Measurements from ENCODE around the gene ZNF595. TPM values are rescaled to one million over a fixed set of nuclear protein-coding genes. Genes with fewer than 3 reads are reported as not detected.

Gene ZNF595
- total RNA-seq, 4 donors from 2014 or later, result 29.7 to 37.3 (median 33.4) TPM

DNA sequence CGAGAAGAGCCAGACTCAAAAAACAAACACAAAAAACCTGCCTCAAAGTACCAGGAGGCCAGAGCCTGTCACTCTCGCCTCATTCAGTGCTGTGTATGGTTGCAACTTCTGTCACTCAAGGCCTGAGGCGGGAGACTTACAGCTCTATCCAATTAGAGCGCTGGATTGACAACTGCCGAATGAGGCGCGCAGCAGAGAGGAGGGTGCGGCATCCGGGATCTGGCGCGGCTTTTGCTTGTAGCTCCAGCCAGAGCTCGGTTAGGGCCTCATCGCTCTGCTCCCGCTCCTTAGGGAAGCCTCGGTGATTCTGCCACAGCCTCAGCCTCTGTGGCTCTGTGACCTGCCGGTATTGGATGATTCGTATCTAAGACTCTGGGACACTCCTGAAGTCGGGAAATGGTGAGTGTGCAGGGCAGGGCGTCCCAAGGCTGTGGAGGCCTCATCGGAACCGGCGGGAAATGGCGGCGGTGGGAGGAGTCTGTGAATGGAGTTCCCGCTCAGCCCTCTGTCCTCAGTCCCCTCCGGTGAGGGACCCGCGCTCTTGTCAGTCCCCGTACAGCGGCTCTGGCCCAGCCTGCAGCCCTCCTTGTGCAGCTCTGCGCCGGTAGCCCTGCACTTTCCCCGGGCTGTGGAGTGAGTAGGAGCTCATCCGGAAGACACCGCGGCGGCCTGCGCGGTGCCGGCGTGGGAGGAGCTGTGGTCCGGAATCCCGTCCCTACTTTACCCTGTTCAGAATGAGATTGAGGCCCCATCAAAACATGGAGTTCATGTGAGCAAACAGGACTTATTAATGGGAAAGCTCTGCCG lies 71.4 kb downstream of the ZNF595 start, which contains the start of gene ZNF718:
ZNF718 (plus strand) TSS at position 227 of the 807 bp plus-strand sequence; CDS start at position 397, 170 bp downstream.
- peak within 1 kb of the TSS; percentile 74 to 92 (median 86) for H3K4me3 ChIP-seq
- WGBS, 2 donors, result 1 to 7% methylated on average over 34 to 41 of the region's 44 CpGs
- peaks cover 0 to 29% (median 0%) of the 10 kb centered on the region in 4 donors for H3K9me3 ChIP-seq
- TF ChIP-seq, protein P1, sequence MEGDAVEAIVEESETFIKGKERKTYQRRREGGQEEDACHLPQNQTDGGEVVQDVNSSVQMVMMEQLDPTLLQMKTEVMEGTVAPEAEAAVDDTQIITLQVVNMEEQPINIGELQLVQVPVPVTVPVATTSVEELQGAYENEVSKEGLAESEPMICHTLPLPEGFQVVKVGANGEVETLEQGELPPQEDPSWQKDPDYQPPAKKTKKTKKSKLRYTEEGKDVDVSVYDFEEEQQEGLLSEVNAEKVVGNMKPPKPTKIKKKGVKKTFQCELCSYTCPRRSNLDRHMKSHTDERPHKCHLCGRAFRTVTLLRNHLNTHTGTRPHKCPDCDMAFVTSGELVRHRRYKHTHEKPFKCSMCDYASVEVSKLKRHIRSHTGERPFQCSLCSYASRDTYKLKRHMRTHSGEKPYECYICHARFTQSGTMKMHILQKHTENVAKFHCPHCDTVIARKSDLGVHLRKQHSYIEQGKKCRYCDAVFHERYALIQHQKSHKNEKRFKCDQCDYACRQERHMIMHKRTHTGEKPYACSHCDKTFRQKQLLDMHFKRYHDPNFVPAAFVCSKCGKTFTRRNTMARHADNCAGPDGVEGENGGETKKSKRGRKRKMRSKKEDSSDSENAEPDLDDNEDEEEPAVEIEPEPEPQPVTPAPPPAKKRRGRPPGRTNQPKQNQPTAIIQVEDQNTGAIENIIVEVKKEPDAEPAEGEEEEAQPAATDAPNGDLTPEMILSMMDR (IDR thresholded peaks at IDR 0.05), result peak in 1 of 5 experiments; percentile 18
- TF ChIP-seq POLR2A (IDR thresholded peaks at IDR 0.05) (peak; percentile 49 to 86), EP300 (IDR thresholded peaks at IDR 0.05) (peak in 1 of 2 donors; percentile 89)
- DNase-seq (ENCODE audit: low spot score in 2 of 2), result peak; percentile 89 to 97
- no peaks in the 10 kb centered on the region for H3K27me3 ChIP-seq
- H3K27ac ChIP-seq, result peak within 1 kb of the TSS; percentile 64 to 92 (median 82)
- H3K4me1 ChIP-seq, result peaks cover 0 to 14% (median 3%) of the 10 kb centered on the region in 4 donors
- peaks cover 0 to 31% (median 14%) of the 10 kb centered on the region in 3 donors for H3K36me3 ChIP-seq

DNA sequence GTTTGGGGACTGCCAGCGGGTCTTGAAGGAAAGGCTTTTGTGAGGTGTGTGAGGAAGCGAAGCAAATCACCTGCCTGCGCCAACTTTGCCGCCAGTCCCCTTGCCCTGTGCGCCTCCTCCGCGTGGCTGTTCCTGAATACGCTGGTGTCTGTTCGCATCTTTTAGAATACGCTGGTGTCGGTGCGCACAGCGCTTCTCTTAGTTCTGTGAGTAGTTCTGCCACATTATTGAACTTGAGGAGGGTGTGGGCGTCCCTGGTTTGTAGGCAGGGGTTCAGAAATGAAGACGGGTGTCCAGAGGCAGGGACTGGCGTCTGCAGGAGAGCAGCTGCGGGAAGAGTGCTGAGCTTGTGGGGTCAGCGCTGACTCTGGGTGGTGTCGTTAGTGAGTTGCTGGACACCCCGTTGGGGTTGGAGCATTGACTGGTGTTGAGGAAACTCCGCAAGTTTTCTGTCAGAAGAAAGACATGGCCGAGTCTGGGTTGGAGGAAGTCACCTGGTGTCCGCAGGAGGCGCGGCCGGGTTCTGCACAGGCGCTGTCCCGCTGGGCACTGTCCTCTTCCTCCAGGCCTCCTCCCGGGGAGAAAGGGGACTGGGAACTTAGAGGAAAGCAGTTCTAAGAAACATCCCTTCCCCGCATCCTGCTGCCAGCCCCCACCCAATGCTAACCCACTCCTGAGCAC lies 72.1 kb downstream of the ZNF595 start:
- peak overlapping the region in 3 of 4 donors; percentile 72 to 92 (median 91) for H3K27ac ChIP-seq
- TF ChIP-seq EP300 (IDR thresholded peaks at IDR 0.05) (no peak), POLR2A (IDR thresholded peaks at IDR 0.05) (no peak)
- TF ChIP-seq, protein P1 (IDR thresholded peaks at IDR 0.05), result no peak
- DNase-seq (ENCODE audit: low spot score in 2 of 2), result no peak
- no peaks in the 10 kb centered on the region for H3K27me3 ChIP-seq
- H3K4me3 ChIP-seq, result peak overlapping the region; percentile 74 to 92 (median 86)
- peaks cover 0 to 36% (median 14%) of the 10 kb centered on the region in 3 donors for H3K36me3 ChIP-seq
- WGBS, 2 donors, result 8 to 14% methylated on average over 30 of the region's 30 CpGs
- peaks cover 0 to 34% (median 0%) of the 10 kb centered on the region in 4 donors for H3K9me3 ChIP-seq
- peaks cover 0 to 14% (median 3%) of the 10 kb centered on the region in 4 donors for H3K4me1 ChIP-seq

DNA sequence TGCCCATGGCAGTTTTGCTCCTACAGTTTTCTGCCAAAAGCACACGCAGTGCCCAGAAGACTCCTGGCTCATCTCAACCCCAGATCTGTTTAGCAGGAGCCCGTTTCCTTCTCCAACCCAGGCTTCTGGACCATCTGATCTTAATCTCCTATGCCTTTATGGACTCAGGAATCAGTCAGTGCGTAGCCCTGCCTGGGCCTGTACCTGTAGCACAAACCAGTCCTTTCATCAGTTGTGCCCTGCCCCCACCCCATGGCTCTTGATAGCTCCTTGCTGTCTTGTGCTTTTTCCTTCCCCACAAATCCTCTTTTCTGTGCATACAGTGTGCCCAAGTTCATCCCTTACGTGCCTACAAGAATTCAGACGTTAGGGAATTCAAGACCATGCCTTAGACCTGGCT lies 72.7 kb downstream of the ZNF595 start:
- TF ChIP-seq EP300 (IDR thresholded peaks at IDR 0.05) (no peak), POLR2A (IDR thresholded peaks at IDR 0.05) (no peak)
- TF ChIP-seq, protein P1 (IDR thresholded peaks at IDR 0.05), result no peak
- no peak for DNase-seq (ENCODE audit: low spot score in 2 of 2)
- Histone ChIP-seq H3K27me3 (no peaks in the 10 kb centered on the region), H3K4me1 (peaks cover 0 to 14% (median 3%) of the 10 kb centered on the region in 4 donors), H3K27ac (peak overlapping the region in 2 of 4 donors; percentile 20 to 91), H3K4me3 (peak overlapping the region in 3 of 4 donors; percentile 74 to 92 (median 87)), H3K9me3 (peaks cover 0 to 40% (median 0%) of the 10 kb centered on the region in 4 donors), H3K36me3 (peaks cover 0 to 42% (median 14%) of the 10 kb centered on the region in 3 donors)
- 57 to 74% methylated on average over 5 of the region's 5 CpGs for WGBS, 2 donors

DNA sequence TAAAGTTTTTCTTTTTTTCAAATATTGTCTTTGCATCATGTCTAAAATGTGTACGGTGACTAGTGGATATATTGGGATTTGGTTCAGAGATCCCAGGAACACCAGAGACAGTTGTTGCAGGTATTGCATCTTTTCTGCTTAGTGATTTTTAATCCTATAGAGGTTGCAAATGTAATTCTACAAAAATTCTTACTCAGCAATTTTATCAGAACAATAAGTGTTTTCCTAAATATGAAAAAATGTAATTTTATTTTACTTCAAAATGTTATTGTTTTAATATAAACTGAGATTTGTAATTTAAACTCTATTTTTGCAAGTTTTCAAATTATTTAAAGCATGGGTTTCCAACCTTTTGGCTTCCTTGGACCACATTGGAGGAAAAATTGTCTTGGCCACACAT lies 79.4 kb downstream of the ZNF595 start:
- Histone ChIP-seq H3K9me3 (peaks cover 0 to 75% (median 12%) of the 10 kb centered on the region in 4 donors), H3K27ac (no peak overlapping the region), H3K4me3 (no peak overlapping the region), H3K4me1 (no peaks in the 10 kb centered on the region), H3K27me3 (no peaks in the 10 kb centered on the region), H3K36me3 (peaks cover 2 to 96% (median 22%) of the 10 kb centered on the region in 3 donors)
- TF ChIP-seq, protein P1 (IDR thresholded peaks at IDR 0.05), result no peak
- TF ChIP-seq EP300 (IDR thresholded peaks at IDR 0.05) (no peak), POLR2A (IDR thresholded peaks at IDR 0.05) (no peak)
- no peak for DNase-seq (ENCODE audit: low spot score in 2 of 2)
- WGBS, 2 donors, result 100% methylated on average over 1 of the region's 1 CpG

Other genes starting within 250 kb of the ZNF595 start
- gene ZNF718, start 71.2 kb downstream of the ZNF595 start, total RNA-seq, result 10 to 100 TPM in 2 of 4 donors, 1 to 10 TPM in 2; 7.2 to 12.0 (median 10.1) TPM